T-helper 1 cell treated with Interleukin-12 subunit alpha and Interleukin-12 subunit beta and Interleukin-4 antibody, amounts not matched to agents 30 μg/mL and 1 μg/mL, for 36 hours (primary cell): ENCODE data around the gene CREB3L2.
A peak's percentile ranks its signal among the peaks of the same experiment; 100 is the strongest.

Source experiments
- H3K27ac Mint-ChIP-seq: one replicate; pipeline ENCODE4 v1.8.0; 2021; ENCODE audit warnings: mild to moderate bottlenecking, mixed read lengths
- H3K27me3 Mint-ChIP-seq: one replicate; pipeline ENCODE4 v1.8.0; 2021; ENCODE audit warnings: low read depth, mixed read lengths
- H3K36me3 Mint-ChIP-seq: one replicate; pipeline ENCODE4 v1.8.0; 2021; ENCODE audit warnings: low read depth, mixed read lengths
- H3K4me1 Mint-ChIP-seq: one replicate; pipeline ENCODE4 v1.8.0; 2021; ENCODE audit warnings: low read depth, mixed read lengths
- H3K4me3 Mint-ChIP-seq: one replicate; pipeline ENCODE4 v1.8.0; 2021; ENCODE audit warnings: mild to moderate bottlenecking, moderate library complexity, mixed read lengths
- H3K9me3 Mint-ChIP-seq: one replicate; pipeline ENCODE4 v1.8.0; 2021; ENCODE audit warnings: mixed read lengths

Gene CREB3L2

GRCh38 chr7:137878333-137878961 lies 123.4 kb downstream of the CREB3L2 start:
- H3K9me3 Mint-ChIP-seq, result no peaks in the 10 kb centered on the region
- H3K36me3 Mint-ChIP-seq, result peaks cover 50% of the 10 kb centered on the region
- H3K27ac Mint-ChIP-seq, result no peak overlapping the region
- H3K4me1 Mint-ChIP-seq, result peaks cover 28% of the 10 kb centered on the region
- no peak overlapping the region for H3K4me3 Mint-ChIP-seq
- no peaks in the 10 kb centered on the region for H3K27me3 Mint-ChIP-seq

- Mint-ChIP-seq H3K36me3 (peaks cover 54% of the 10 kb centered on the region), H3K9me3 (no peaks in the 10 kb centered on the region), H3K27me3 (no peaks in the 10 kb centered on the region), H3K4me3 (no peak overlapping the region), H3K4me1 (peaks cover 24% of the 10 kb centered on the region), H3K27ac (no peak overlapping the region)
Measured at GRCh38 chr7:137877027-137877675, 124.7 kb downstream of the CREB3L2 start.

- Mint-ChIP-seq H3K4me3 (no peak overlapping the region), H3K27ac (no peak overlapping the region), H3K36me3 (peaks cover 54% of the 10 kb centered on the region), H3K27me3 (no peaks in the 10 kb centered on the region), H3K4me1 (peaks cover 23% of the 10 kb centered on the region), H3K9me3 (no peaks in the 10 kb centered on the region)
Measured at GRCh38 chr7:137875746-137876145, 126.1 kb downstream of the CREB3L2 start.

- no peaks in the 10 kb centered on the region for H3K9me3 Mint-ChIP-seq
- H3K4me3 Mint-ChIP-seq, result no peak overlapping the region
- H3K36me3 Mint-ChIP-seq, result peaks cover 47% of the 10 kb centered on the region
- peaks cover 20% of the 10 kb centered on the region for H3K4me1 Mint-ChIP-seq
- peak overlapping the region; percentile 49 for H3K27ac Mint-ChIP-seq
- no peaks in the 10 kb centered on the region for H3K27me3 Mint-ChIP-seq
Measured at GRCh38 chr7:137873979-137874777, 127.7 kb downstream of the CREB3L2 start.

GRCh38 chr7:137873524-137873923 lies 128.4 kb downstream of the CREB3L2 start:
- H3K27me3 Mint-ChIP-seq, result no peaks in the 10 kb centered on the region
- no peak overlapping the region for H3K4me3 Mint-ChIP-seq
- peaks cover 41% of the 10 kb centered on the region for H3K36me3 Mint-ChIP-seq
- H3K27ac Mint-ChIP-seq, result peak overlapping the region; percentile 49
- peaks cover 18% of the 10 kb centered on the region for H3K4me1 Mint-ChIP-seq
- no peaks in the 10 kb centered on the region for H3K9me3 Mint-ChIP-seq

- Mint-ChIP-seq H3K27me3 (no peaks in the 10 kb centered on the region), H3K4me3 (no peak overlapping the region), H3K27ac (no peak overlapping the region), H3K9me3 (peaks cover 4% of the 10 kb centered on the region), H3K36me3 (peaks cover 38% of the 10 kb centered on the region), H3K4me1 (peaks cover 18% of the 10 kb centered on the region)
Measured at GRCh38 chr7:137871170-137871915, 130.5 kb downstream of the CREB3L2 start.

- Mint-ChIP-seq H3K4me1 (peaks cover 18% of the 10 kb centered on the region), H3K9me3 (peaks cover 9% of the 10 kb centered on the region), H3K36me3 (peaks cover 42% of the 10 kb centered on the region), H3K4me3 (no peak overlapping the region), H3K27ac (no peak overlapping the region), H3K27me3 (no peaks in the 10 kb centered on the region)
Measured at GRCh38 chr7:137870684-137871083, 131.2 kb downstream of the CREB3L2 start.

GRCh38 chr7:137870078-137870477 lies 131.8 kb downstream of the CREB3L2 start:
- peaks cover 47% of the 10 kb centered on the region for H3K36me3 Mint-ChIP-seq
- peaks cover 18% of the 10 kb centered on the region for H3K4me1 Mint-ChIP-seq
- peaks cover 15% of the 10 kb centered on the region for H3K9me3 Mint-ChIP-seq
- no peak overlapping the region for H3K27ac Mint-ChIP-seq
- H3K27me3 Mint-ChIP-seq, result no peaks in the 10 kb centered on the region
- no peak overlapping the region for H3K4me3 Mint-ChIP-seq

GRCh38 chr7:137869260-137869659 lies 132.6 kb downstream of the CREB3L2 start:
- peaks cover 18% of the 10 kb centered on the region for H3K9me3 Mint-ChIP-seq
- no peak overlapping the region for H3K27ac Mint-ChIP-seq
- H3K27me3 Mint-ChIP-seq, result no peaks in the 10 kb centered on the region
- H3K4me1 Mint-ChIP-seq, result peaks cover 18% of the 10 kb centered on the region
- peaks cover 49% of the 10 kb centered on the region for H3K36me3 Mint-ChIP-seq
- H3K4me3 Mint-ChIP-seq, result no peak overlapping the region

- Mint-ChIP-seq H3K4me1 (peaks cover 8% of the 10 kb centered on the region), H3K4me3 (no peak overlapping the region), H3K27me3 (no peaks in the 10 kb centered on the region), H3K27ac (no peak overlapping the region), H3K9me3 (peaks cover 18% of the 10 kb centered on the region), H3K36me3 (peaks cover 38% of the 10 kb centered on the region)
Measured at GRCh38 chr7:137867289-137867688, 134.6 kb downstream of the CREB3L2 start.

GRCh38 chr7:137865764-137866163 lies 136.1 kb downstream of the CREB3L2 start:
- H3K4me1 Mint-ChIP-seq, result peaks cover 3% of the 10 kb centered on the region
- H3K27me3 Mint-ChIP-seq, result no peaks in the 10 kb centered on the region
- no peak overlapping the region for H3K4me3 Mint-ChIP-seq
- H3K9me3 Mint-ChIP-seq, result peaks cover 18% of the 10 kb centered on the region
- H3K36me3 Mint-ChIP-seq, result peaks cover 33% of the 10 kb centered on the region
- H3K27ac Mint-ChIP-seq, result no peak overlapping the region

GRCh38 chr7:137862964-137863363 lies 138.9 kb downstream of the CREB3L2 start:
- H3K4me1 Mint-ChIP-seq, result no peaks in the 10 kb centered on the region
- no peaks in the 10 kb centered on the region for H3K27me3 Mint-ChIP-seq
- H3K27ac Mint-ChIP-seq, result no peak overlapping the region
- H3K9me3 Mint-ChIP-seq, result peaks cover 18% of the 10 kb centered on the region
- peaks cover 27% of the 10 kb centered on the region for H3K36me3 Mint-ChIP-seq
- H3K4me3 Mint-ChIP-seq, result no peak overlapping the region

- no peak overlapping the region for H3K27ac Mint-ChIP-seq
- H3K36me3 Mint-ChIP-seq, result peaks cover 22% of the 10 kb centered on the region
- H3K27me3 Mint-ChIP-seq, result no peaks in the 10 kb centered on the region
- no peak overlapping the region for H3K4me3 Mint-ChIP-seq
- H3K9me3 Mint-ChIP-seq, result peaks cover 18% of the 10 kb centered on the region
- H3K4me1 Mint-ChIP-seq, result no peaks in the 10 kb centered on the region
Measured at GRCh38 chr7:137862358-137862757, 139.5 kb downstream of the CREB3L2 start.

- Mint-ChIP-seq H3K36me3 (peaks cover 10% of the 10 kb centered on the region), H3K9me3 (peaks cover 7% of the 10 kb centered on the region), H3K27ac (no peak overlapping the region), H3K4me3 (no peak overlapping the region), H3K27me3 (no peaks in the 10 kb centered on the region), H3K4me1 (no peaks in the 10 kb centered on the region)
Measured at GRCh38 chr7:137860542-137860941, 141.3 kb downstream of the CREB3L2 start.
